Adipose tissue (tissue), 3 donors: ENCODE results near the gene AP2A2. TPM values are rescaled to one million over a fixed set of nuclear protein-coding genes. Genes with fewer than 3 reads are reported as not detected.
"Not testable (repeated sequence)": the region's sequence is repeated elsewhere in the genome, so short reads cannot be mapped to it uniquely, and the experiment has no call there.

ENCODE experiments used
- H3K27ac ChIP-seq: one replicate; pipeline ENCODE4 v1.5.1; 2013; ENCODE audit warnings: low read depth, low read length
- WGBS, 3 donors: extraction: QIAGEN DNeasy Blood & Tissue Kit; methylation state at CpG; one replicate each; pipeline ENCODE4 v1.1.7; 2013; 5-methylcytosine and 5-hydroxymethylcytosine counted together
- polyA plus RNA-seq, 3 donors: library from polyadenylated mRNA; stranded (reverse); fragments of 200-250 nt; gene quantifications; one replicate each; pipeline ENCODE4 v1.2.3, GENCODE V29; 2013
- donor health status: healthy with polysubstance abuse.
- donor health status: Bipolar disorder and iron deficiency.
- donor health status: healthy.

The AP2A2 gene
- polyA plus RNA-seq, 3 donors: 32.0 to 57.4 (median 37.3) TPM

DNA sequence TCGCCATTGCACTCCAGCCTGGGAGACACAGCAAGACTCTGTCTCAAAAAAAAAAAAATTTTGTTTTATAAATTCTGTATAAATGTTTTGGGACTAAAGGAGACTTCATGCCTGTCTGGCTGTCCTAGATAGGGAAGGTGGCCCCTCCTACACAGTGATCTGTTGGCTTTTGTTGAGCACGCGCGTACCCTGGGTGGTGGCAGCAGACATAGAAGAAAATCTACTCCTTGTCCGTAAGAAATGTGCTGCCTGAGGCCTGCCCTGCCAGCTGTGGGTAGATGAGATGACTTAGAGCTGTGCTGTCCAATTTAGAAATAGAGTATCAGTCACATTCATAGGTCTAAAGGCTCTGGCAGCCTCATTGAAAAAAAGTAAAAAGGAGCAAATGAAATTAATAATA, 37.0 kb downstream of the AP2A2 start:
- H3K27ac ChIP-seq: no peak overlapping the region
- WGBS, 3 donors: 95 to 97% (median 97%) methylated on average over 5 of the region's 5 CpGs

DNA sequence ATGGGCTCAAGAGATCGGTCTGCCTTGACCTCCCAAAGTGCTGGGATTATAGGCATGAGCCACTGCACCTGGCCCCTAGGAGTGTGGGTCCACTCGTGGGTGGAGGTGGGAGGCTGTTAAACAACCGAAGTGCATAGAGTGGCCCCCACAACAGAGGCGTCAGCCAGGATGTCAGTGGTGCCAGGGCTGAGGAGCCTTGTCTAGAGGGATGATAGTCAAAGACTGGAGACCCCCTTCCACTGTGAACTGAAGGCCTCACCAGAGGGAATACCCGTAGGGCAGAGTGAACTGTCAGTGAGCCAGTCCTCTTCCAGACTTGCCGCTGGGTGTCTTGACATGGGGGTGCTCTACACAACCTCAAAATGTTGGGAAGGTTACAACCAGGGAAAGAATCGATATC, 38.2 kb downstream of the AP2A2 start:
- 95 to 96% (median 96%) methylated on average over 7 of the region's 7 CpGs for WGBS, 3 donors
- no peak overlapping the region for H3K27ac ChIP-seq

GRCh38 chr11:965206-965775, 39.6 kb downstream of the AP2A2 start:
- no peak overlapping the region for H3K27ac ChIP-seq
- 72 to 92% (median 86%) methylated on average over 13 of the region's 13 CpGs for WGBS, 3 donors

DNA sequence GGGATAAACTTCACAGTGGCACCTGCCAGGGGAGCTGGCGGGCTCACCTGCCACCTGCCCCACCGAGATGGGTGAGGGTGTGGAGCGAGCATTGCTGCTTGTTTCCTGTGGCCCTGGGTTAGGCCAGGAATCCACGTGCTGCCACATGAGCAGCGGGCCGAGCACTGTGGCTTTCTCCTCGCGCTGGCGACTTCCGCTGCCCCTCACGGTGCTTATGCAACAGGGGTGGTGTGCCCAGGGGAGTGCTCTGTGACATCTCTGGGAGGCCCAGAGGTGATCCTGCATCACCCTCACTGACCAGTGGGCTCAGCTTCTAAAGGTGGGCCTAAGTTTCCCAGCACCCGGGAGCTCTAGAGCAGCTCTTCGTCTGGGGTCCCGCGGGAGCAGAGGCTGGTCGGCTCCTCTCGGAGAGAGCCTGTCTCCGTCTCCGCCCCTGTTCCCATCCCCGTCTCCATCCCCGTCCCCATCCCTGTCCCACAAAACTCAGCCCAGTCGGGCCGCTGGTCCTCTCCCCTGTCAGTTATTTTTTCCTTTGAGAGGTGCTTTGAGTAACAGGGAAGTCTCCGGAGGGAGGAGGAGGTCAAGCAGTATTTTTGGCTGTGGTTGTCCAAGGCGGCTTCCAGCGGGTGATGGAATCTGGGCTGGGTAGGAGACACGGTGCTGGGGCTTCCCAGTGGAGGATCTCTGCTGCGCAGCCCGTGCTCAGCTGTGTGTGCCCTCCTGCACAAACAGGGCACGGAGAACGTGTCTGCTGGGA, 42.5 kb downstream of the AP2A2 start:
- WGBS, 3 donors: 65 to 85% (median 66%) methylated on average over 31 of the region's 31 CpGs

DNA sequence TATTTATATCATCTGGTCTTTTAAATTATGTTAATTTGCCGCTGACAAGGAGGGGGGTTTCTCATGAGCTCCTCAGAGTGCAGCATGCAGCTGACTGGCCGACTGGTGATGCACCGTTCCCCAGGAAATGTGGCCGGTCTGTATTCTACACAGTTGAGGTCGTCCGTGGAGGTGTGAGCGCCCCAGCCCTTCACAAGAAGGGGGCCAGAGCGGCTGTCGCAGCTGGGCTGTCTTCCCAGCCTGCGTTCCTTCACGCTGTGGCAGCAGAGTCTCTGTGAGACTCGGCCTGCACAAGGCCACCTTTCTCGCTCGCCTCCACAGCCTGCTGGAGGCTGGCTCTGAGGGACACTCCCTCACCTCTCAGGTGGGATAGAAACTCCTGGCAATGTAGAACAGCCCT, 43.2 kb downstream of the AP2A2 start:
- 90 to 93% (median 92%) methylated on average over 14 of the region's 14 CpGs for WGBS, 3 donors
- H3K27ac ChIP-seq: no peak overlapping the region

More for the DNA sequence above, 42.5 kb downstream of the AP2A2 start:
- H3K27ac ChIP-seq: no peak overlapping the region

- WGBS, 3 donors: 80 to 90% (median 84%) methylated on average over 9 of the region's 9 CpGs
- H3K27ac ChIP-seq: no peak overlapping the region
These were observed 44.1 kb downstream of the AP2A2 start for GRCh38 chr11:969651-970205.

- 63 to 81% (median 66%) methylated on average over 25 to 26 of the region's 26 CpGs for WGBS, 3 donors
- no peak overlapping the region for H3K27ac ChIP-seq
These were observed 44.7 kb downstream of the AP2A2 start for GRCh38 chr11:970319-970871.

DNA sequence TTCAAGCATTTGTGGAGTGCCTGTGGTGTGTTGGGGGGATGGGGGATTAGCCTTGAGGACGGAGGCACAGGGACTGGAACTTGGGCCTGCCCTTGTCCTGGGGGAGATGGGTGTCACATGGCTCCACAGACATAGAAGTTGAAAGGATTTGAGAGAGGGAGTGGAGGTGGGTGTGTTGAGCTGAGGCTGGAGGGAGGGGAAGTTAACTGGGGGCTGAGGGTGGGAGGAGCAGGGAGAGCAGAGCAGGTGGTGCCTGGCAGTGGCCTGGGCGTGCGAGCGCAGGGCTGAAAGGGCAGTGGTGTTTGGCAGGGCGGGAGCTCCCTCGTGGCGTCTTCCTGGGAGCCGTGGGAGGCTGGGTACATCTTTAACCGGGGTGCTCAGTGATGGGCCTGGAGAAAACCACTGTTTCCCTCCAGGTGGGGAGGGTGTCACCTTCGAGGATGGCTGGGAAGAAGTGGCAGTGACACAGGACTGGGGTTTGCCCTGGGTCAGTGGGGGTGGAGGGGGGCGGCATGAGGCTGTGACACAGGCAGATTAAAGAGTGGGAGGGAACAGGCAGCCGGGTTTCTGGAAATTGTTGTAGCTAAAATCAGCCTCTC, 45.5 kb downstream of the AP2A2 start:
- 64 to 71% (median 71%) methylated on average over 12 of the region's 12 CpGs for WGBS, 3 donors

GRCh38 chr11:971731-972365, 46.2 kb downstream of the AP2A2 start:
- WGBS, 3 donors: 89 to 95% (median 92%) methylated on average over 31 of the region's 31 CpGs
- no peak overlapping the region for H3K27ac ChIP-seq

More for the DNA sequence above, 45.5 kb downstream of the AP2A2 start:
- no peak overlapping the region for H3K27ac ChIP-seq

DNA sequence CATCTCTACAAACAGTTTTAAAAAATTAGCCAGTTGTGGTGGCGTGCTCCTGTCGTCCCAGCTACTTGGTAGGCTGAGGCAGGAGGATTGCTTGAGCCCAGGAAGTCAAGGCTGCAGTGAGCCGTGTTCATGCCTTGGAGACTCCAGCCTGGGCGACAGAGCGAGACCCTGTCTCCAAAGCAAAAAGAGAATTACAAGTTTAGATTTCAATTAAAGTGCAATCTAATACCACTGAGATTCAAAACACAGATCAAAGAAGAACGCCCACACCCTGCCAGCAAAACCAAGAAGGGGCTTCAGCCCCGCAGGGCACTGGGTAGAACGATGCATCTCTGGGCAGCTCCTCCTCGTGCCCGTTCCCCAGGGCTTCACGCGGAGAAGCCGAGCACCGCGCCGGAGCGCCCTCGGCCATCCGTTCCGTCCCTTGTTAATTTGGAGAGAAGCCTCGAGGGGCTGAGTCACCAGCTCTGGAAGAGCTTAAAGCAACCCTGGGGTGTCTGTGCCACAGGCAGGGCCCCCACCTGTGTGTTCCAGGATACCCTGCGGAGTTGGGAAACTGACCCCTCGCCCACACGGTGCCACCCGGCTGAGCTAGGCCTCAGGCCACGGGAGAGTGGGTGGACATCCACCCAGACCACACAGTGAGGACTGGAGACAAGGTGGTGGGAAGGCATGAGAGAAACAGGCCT, 47.0 kb downstream of the AP2A2 start:
- no peak overlapping the region for H3K27ac ChIP-seq
- 95 to 96% (median 96%) methylated on average over 26 of the region's 26 CpGs for whole genome bisulfite sequencing, 3 donors

GRCh38 chr11:973237-973636, 47.6 kb downstream of the AP2A2 start:
- WGBS, 3 donors: 86 to 95% (median 95%) methylated on average over 11 of the region's 11 CpGs
- no peak overlapping the region for H3K27ac ChIP-seq

DNA sequence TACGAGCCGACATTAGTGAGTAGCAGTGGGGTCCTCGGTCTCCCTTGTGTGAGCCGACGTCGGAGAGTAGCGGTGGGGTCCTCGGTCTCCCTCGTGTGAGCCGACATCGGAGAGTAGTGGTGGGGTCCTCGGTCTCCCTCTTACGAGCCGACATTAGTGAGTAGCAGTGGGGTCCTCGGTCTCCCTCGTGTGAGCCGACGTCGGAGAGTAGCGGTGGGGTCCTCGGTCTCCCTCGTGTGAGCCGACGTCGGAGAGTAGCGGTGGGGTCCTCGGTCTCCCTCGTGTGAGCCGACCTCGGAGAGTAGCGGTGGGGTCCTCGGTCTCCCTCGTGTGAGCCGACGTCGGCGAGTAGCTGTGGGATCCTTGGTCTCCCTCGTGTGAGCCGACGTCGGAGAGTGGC, 49.7 kb downstream of the AP2A2 start:
- not testable (repeated sequence) for H3K27ac ChIP-seq
- 85 to 95% (median 89%) methylated on average over 41 of the region's 41 CpGs for WGBS, 3 donors

- WGBS, 3 donors: 69 to 75% (median 75%) methylated on average over 15 of the region's 15 CpGs
- H3K27ac ChIP-seq: no peak overlapping the region
These were observed 50.2 kb downstream of the AP2A2 start for GRCh38 chr11:975827-976226.

DNA sequence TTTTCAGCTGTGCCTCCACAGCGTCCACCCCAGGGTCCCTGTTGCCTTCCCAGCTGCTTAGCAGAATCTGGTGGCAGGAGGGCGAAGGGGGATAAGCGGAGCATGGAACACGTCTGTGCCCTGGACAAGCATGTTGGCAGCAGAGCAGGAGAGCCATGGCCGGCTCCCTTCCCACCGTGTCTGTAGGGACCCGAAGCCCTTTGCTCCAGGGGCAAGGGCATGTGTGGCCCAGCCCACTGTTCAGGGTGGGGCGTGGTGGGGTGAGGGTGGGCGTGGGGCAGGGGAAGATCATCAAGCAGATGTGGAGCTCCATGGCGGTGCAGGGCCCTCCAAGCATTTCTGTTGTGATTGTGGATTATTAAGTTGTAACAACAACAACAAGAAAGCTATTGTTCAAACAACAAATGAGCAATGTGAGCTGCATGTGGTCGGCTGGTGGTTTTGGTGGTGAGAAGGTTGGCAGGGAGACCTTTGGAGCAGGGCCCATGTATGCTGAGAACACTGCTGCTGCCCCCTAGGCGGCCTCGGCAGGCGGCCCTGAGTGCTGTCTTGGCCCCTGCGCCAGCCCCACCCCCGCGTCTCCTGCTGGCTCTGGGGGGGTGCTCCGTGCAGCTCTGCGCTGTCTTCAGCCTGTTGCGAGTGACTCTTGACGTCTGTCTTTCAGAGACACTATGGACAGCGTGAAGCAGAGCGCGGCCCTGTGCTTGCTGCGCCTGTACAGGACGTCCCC, 50.9 kb downstream of the AP2A2 start:
- WGBS, 3 donors: 68 to 72% (median 69%) methylated on average over 24 to 26 of the region's 26 CpGs
- H3K27ac ChIP-seq: no peak overlapping the region

GRCh38 chr11:977830-978720, 52.4 kb downstream of the AP2A2 start:
- no peak overlapping the region for H3K27ac ChIP-seq
- WGBS, 3 donors: 87 to 90% (median 89%) methylated on average over 27 to 28 of the region's 28 CpGs

DNA sequence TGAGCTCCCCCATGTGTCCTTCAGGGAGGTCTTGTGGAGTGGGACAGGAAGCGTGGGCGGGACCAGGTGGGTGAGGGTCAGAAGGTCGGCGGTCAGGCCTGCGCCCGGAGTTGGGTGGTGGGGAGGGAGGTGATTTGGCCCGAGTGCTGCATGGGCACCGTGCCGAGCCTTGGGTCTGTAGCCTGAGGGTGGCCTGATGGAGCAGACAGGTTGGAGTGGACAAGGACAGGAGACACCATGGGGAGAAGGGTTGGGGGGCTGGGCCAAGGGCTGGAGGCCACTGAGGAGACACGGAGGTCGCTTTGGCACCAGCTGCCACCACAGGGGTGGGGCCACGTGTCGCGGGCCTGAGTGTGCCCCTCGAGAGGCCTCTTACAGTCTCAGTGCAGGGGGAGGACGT, 53.1 kb downstream of the AP2A2 start:
- no peak overlapping the region for H3K27ac ChIP-seq
- 70 to 84% (median 71%) methylated on average over 16 of the region's 16 CpGs for WGBS, 3 donors
